GM12874 (cell line): Measurements from ENCODE around the gene DCP2.

Experiments
- CTCF ChIP-seq: IDR thresholded peaks from 2 replicates; pipeline ENCODE4 v1.5.1; 2011; ENCODE audit warnings: low read depth, mild to moderate bottlenecking, control low read depth, low read length, moderate library complexity; ENCODE audit not compliant: insufficient read depth

DCP2 gene

GRCh38 chr5:113063927-113064326 lies 87.3 kb downstream of the DCP2 start:
- TF ChIP-seq CTCF: no peak

- TF ChIP-seq CTCF: no peak
Measured at GRCh38 chr5:113064806-113065205, 88.2 kb downstream of the DCP2 start.

DNA sequence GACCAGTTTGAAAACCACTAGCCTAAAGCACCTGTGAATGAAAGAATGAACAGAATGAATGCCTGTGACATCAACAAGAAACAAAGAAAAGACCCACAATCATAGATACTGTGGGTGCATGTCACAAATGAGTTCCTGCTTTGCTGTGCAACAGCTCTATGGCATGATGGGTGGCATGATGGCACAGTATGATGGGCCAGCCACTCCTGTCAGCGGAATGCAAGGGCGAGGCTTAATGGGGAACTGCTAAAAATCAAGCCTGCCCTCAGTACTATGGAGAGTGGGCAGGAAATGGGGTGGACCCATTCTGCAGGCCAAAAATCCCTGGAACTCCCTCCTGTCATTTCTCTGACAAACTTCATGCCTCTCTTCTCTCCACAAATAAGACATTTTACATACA lies 89.0 kb downstream of the DCP2 start:
- no peak for TF ChIP-seq CTCF

DNA sequence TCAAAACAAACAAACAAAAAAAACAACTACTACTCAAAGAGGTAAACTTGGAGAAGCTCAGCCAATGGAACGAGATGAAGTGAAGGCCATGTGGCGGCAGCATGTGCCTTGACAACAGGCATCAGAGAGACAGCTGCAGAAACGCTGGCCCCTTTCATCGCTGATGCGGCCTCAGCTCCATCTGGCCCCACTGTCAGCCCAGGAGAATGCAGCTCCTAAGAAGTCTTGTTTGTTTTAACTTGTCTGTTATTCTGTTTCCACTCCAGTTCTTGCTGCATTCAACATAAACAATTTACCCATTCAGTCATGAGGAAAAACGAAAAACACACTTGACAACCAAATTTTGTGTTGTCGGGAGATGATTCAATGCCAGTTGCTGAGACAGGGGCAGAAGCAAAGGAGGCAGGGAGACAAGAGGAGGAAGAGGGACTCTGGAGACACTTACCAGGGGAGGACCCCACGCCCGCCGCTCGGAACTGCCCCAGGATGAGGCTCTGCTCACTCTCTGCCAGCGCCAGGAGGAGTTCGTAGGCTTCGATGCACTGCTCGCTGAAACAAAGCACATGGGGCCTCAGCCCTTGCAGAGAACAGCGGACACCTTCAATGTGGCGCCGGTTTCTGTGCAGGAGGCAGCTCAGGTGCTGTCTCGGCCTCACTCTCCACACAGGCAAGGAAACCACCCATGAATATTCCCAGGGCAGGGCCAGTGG lies 91.2 kb downstream of the DCP2 start:
- no peak for TF ChIP-seq CTCF

DNA sequence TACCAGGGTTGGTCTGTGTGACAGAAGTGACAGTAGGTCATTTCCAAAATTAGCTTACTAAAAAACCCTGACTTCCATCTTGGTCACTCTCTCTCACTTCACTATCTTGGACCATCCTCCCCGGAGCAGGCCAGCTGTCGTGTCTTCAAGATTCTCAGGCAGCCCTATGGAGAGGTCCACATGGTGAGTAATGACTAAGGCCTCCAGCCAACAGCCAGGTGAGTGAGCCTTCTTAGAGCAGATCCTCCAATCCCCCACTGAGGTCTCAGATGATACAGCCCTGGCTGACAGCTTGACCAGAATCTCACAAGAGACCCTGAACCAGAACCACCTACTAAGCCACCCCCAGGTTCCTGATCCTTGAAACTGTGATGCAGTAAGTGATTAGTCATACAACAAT lies 92.0 kb downstream of the DCP2 start:
- no peak for TF ChIP-seq CTCF
